ENCODE results near the gene BSN. TPM values are rescaled to one million over a fixed set of nuclear protein-coding genes. Genes with fewer than 3 reads are reported as not detected.

BSN gene
- total and polyA plus RNA-seq, 2 experiments from 2014 or later = 0.50 to 5.1 TPM

- no peaks in the 10 kb centered on the region for H3K9me2 ChIP-seq (ENCODE audit: insufficient read depth)
- H3F3A ChIP-seq (replicated peaks; ENCODE audit: low read depth) = no peaks in the 10 kb centered on the region
- H2AFZ ChIP-seq = no peak overlapping the region
- H3K27ac ChIP-seq (ENCODE audit: low read depth) = no peak overlapping the region
- H3K27ac Mint-ChIP-seq = no peak overlapping the region
- H3K4me1 Mint-ChIP-seq = peaks cover 16% of the 10 kb centered on the region
- peaks cover 13% of the 10 kb centered on the region for H3K27me3 Mint-ChIP-seq (ENCODE audit: insufficient read depth, low read depth, poor library complexity)
- H3K4me2 ChIP-seq = no peak overlapping the region
- no peak overlapping the region for H3K4me3 ChIP-seq
- H3K4me3 Mint-ChIP-seq = no peak overlapping the region
- no peaks in the 10 kb centered on the region for H3K4me1 ChIP-seq (ENCODE audit: insufficient read depth)
- DNase-seq (ENCODE audit: low spot score) (no peak), ATAC-seq (no peak)
- H3K27me3 ChIP-seq (ENCODE audit: insufficient read depth) = no peaks in the 10 kb centered on the region
- H3K9me3 Mint-ChIP-seq = no peaks in the 10 kb centered on the region
- no peak for TF ChIP-seq REST (IDR thresholded peaks at IDR 0.05; ENCODE audit: unreplicated experiment)
- TF ChIP-seq ZNF462 (CRISPR knock-in tag; IDR thresholded peaks at IDR 0.05) = no peak
- no peak for TF ChIP-seq POLR2AphosphoS5 (IDR thresholded peaks at IDR 0.05; ENCODE audit: low read depth)
- TF ChIP-seq ZNF331 (CRISPR knock-in tag; IDR thresholded peaks at IDR 0.05; ENCODE audit: low read depth) = no peak
- TF ChIP-seq JUNB (IDR thresholded peaks at IDR 0.05; ENCODE audit: unreplicated experiment) = no peak
- no peak for TF ChIP-seq NANOG (IDR thresholded peaks at IDR 0.05; ENCODE audit: borderline replicate concordance)
- no peak for TF ChIP-seq ZNF114 (CRISPR knock-in tag; IDR thresholded peaks at IDR 0.05)
- TF ChIP-seq STAT1 (IDR thresholded peaks at IDR 0.05; ENCODE audit: unreplicated experiment) = no peak
- TF ChIP-seq EZH2phosphoT487 (IDR thresholded peaks at IDR 0.05; ENCODE audit: unreplicated experiment) = no peak
- no peak for TF ChIP-seq ETS1 (IDR thresholded peaks at IDR 0.05)
- TF ChIP-seq CREB1 (CRISPR knock-in tag; IDR thresholded peaks at IDR 0.05; ENCODE audit: low read depth) = no peak
- TF ChIP-seq CTCF (conservative IDR thresholded peaks at IDR 0.05; ENCODE audit: low read depth in 2 of 2) = no peak
- TF ChIP-seq EZH2 (IDR thresholded peaks at IDR 0.05; ENCODE audit: low read depth, unreplicated experiment) = no peak
- H3K79me2 ChIP-seq (replicated peaks; ENCODE audit: insufficient read depth) = no peaks in the 10 kb centered on the region
- no peaks in the 10 kb centered on the region for H3K36me3 ChIP-seq (ENCODE audit: insufficient read depth)
- H4K20me1 ChIP-seq (replicated peaks; ENCODE audit: insufficient read depth) = no peaks in the 10 kb centered on the region
- no peaks in the 10 kb centered on the region; the same call in 2 of the 3 replicates for H3K36me3 Mint-ChIP-seq (ENCODE audit: low read depth)
Measured at GRCh38 chr3:49662720-49663413, 108.6 kb downstream of the BSN start.
